ENCODE data around the gene SLC35B4.

GRCh38 chr7:134327896-134328295, 11.2 kb upstream of the SLC35B4 start:
- TF ChIP-seq CTCF (IDR thresholded peaks at IDR 0.05) (no peak), POLR2AphosphoS5 (IDR thresholded peaks at IDR 0.05) (no peak), POLR2A (IDR thresholded peaks at IDR 0.05) (no peak)

Measured in suprapubic skin (tissue), 4 donors.